WTC11 (cell line): ENCODE measurements around the gene SH3TC2. TPM values are rescaled to one million over a fixed set of nuclear protein-coding genes. Genes with fewer than 3 reads are reported as not detected.

Source experiments
- ATAC-seq: fragments of 200-7000 bp; cut with Tn5 transposase; 2 replicates; pipeline ENCODE4 v1.10.0; 2021; ENCODE audit warnings: mild to moderate bottlenecking, moderate library complexity
- CTCF ChIA-PET: fragments of 300-600 bp; sonication (Branson Sonifier 250); formaldehyde crosslinking; loops from one replicate; lab custom pipeline; 2021; ENCODE audit warnings: antibody characterized with exemption; lab: Charles Lee
- POLR2A ChIA-PET: fragments of 350-600 bp; sonication (Branson Sonifier 250); formaldehyde crosslinking; loops from one replicate; lab custom pipeline; 2021; ENCODE audit warnings: antibody characterized with exemption; lab: Charles Lee
- DNase-seq: peaks from one replicate; pipeline ENCODE4 v3.0.0; 2021; ENCODE audit warnings: low spot score
- H3K27ac Mint-ChIP-seq: 2 replicates; pipeline ENCODE4 v1.8.0; 2021; ENCODE audit warnings: mixed read lengths
- H3K27me3 Mint-ChIP-seq: 2 replicates; pipeline ENCODE4 v1.8.0; 2021; ENCODE audit warnings: low read depth, mild to moderate bottlenecking, moderate library complexity, mixed read lengths
- H3K36me3 Mint-ChIP-seq: 2 replicates; pipeline ENCODE4 v1.8.0; 2021; ENCODE audit warnings: mixed read lengths
- H3K4me1 Mint-ChIP-seq: 2 replicates; pipeline ENCODE4 v1.8.0; 2022; ENCODE audit warnings: mixed read lengths
- H3K4me3 Mint-ChIP-seq: 2 replicates; pipeline ENCODE4 v1.8.0; 2021; ENCODE audit warnings: mild to moderate bottlenecking, moderate library complexity, mixed read lengths
- H3K9me3 Mint-ChIP-seq: 2 replicates; pipeline ENCODE4 v1.8.0; 2021; ENCODE audit warnings: mixed read lengths
- ELF4 ChIP-seq: sonication (generic); formaldehyde crosslinking; IDR thresholded peaks from 2 replicates; pipeline ENCODE4 v1.8.1; 2022; ENCODE audit warnings: low read depth, mild to moderate bottlenecking, moderate library complexity, missing genetic modification reagents
- FOXK1 ChIP-seq: sonication (generic); formaldehyde crosslinking; IDR thresholded peaks from 2 replicates; pipeline ENCODE4 v1.8.0; 2022; ENCODE audit warnings: mild to moderate bottlenecking, moderate library complexity, missing genetic modification reagents
- MXD4 ChIP-seq: fragments of 250-450 bp; sonication (Bioruptor Pico); IDR thresholded peaks from 2 replicates; pipeline ENCODE4 v1.8.0; 2021; ENCODE audit warnings: mild to moderate bottlenecking, moderate library complexity, borderline replicate concordance
- NFYB ChIP-seq: sonication (generic); formaldehyde crosslinking; conservative IDR thresholded peaks from 2 replicates; pipeline ENCODE4 v1.8.0; 2022; ENCODE audit warnings: low read depth, missing genetic modification reagents
- RORB ChIP-seq: fragments of 250-450 bp; sonication (Bioruptor Pico); IDR thresholded peaks from 2 replicates; pipeline ENCODE4 v1.9.0; 2021; ENCODE audit warnings: mild to moderate bottlenecking
- SMAD4 ChIP-seq: sonication (generic); formaldehyde crosslinking; IDR thresholded peaks from 2 replicates; pipeline ENCODE4 v1.8.0; 2022; ENCODE audit warnings: mild to moderate bottlenecking, missing genetic modification reagents
- TP53 ChIP-seq: sonication (generic); formaldehyde crosslinking; IDR thresholded peaks from 2 replicates; pipeline ENCODE4 v1.8.1; 2023; ENCODE audit warnings: mild to moderate bottlenecking, missing genetic modification reagents
- ZNF396 ChIP-seq: fragments of 250-450 bp; sonication (Bioruptor Pico); IDR thresholded peaks from 2 replicates; pipeline ENCODE4 v1.8.0; 2021; ENCODE audit warnings: mild to moderate bottlenecking, moderate library complexity, borderline replicate concordance
- total RNA-seq: library from RNA; stranded (reverse); gene quantifications from 3 replicates; pipeline ENCODE4 v1.2.3, GENCODE V29; 2021
- TF ChIP-seq, protein P1 (sequence below): sonication (generic); formaldehyde crosslinking; IDR thresholded peaks from 2 replicates; pipeline ENCODE4 v1.8.1; 2022; ENCODE audit warnings: mild to moderate bottlenecking, missing genetic modification reagents, moderate library complexity, borderline replicate concordance
- TF ChIP-seq, protein P2 (sequence below): sonication (generic); formaldehyde crosslinking; IDR thresholded peaks from 2 replicates; pipeline ENCODE4 v1.8.1; 2022; ENCODE audit warnings: missing genetic modification reagents, borderline replicate concordance
- TF ChIP-seq, protein P3 (sequence below): sonication (generic); formaldehyde crosslinking; IDR thresholded peaks from 2 replicates; pipeline ENCODE4 v1.8.0; 2023; ENCODE audit warnings: missing genetic modification reagents, mild to moderate bottlenecking, borderline replicate concordance
- TF ChIP-seq, protein P4 (sequence below): sonication (generic); formaldehyde crosslinking; IDR thresholded peaks from 2 replicates; pipeline ENCODE4 v1.8.0; 2022; ENCODE audit warnings: mild to moderate bottlenecking, missing genetic modification reagents
- TF ChIP-seq, protein P5 (sequence below): sonication (generic); formaldehyde crosslinking; IDR thresholded peaks from 2 replicates; pipeline ENCODE4 v1.8.0; 2023; ENCODE audit warnings: missing genetic modification reagents
- TF ChIP-seq, protein P6 (sequence below): sonication (generic); formaldehyde crosslinking; IDR thresholded peaks from 2 replicates; pipeline ENCODE4 v1.8.1; 2023; ENCODE audit warnings: mild to moderate bottlenecking, missing genetic modification reagents
- TF ChIP-seq, protein P7 (sequence below): sonication (generic); formaldehyde crosslinking; IDR thresholded peaks from 2 replicates; pipeline ENCODE4 v1.8.0; 2022; ENCODE audit warnings: mild to moderate bottlenecking, missing genetic modification reagents
- TF ChIP-seq, protein P8 (sequence below): sonication (generic); formaldehyde crosslinking; IDR thresholded peaks from 2 replicates; pipeline ENCODE4 v1.8.1; 2023; ENCODE audit warnings: mild to moderate bottlenecking, moderate library complexity, missing genetic modification reagents

SH3TC2 gene
- total RNA-seq, 1 experiment from 2014 or later: 0.61 TPM

DNA sequence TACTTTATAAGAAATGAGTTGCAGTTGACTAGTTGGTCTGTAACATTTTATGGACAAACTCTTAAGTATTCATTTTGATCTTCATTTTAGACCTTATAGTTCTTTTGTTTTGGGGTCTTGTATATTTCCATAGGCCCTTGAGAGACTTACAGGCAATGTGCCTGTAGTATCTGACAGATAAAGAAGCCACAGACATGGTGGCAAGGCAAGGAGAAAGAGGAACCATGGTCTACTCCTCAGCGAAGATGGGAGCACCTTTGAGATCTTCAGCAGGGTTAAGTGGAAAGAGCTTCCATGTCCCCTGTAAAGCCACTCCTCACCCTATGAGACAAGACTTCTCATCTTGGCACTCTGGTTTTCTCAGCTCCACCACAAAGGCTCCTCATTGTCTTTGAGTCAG lies 56.4 kb downstream of the SH3TC2 start:
- Mint-ChIP-seq H3K27me3 (no peaks in the 10 kb centered on the region), H3K4me3 (no peak overlapping the region), H3K27ac (no peak overlapping the region), H3K9me3 (no peaks in the 10 kb centered on the region), H3K36me3 (no peaks in the 10 kb centered on the region)
- CTCF ChIA-PET: interaction anchor here (0.8 to 2.6 kb wide), 2 partner anchors 49 to 108 kb away, joined by 3 to 13 read pairs; no protein-coding TSS in a partner anchor
- no peak for ATAC-seq
- TF ChIP-seq MXD4: no peak
- TF ChIP-seq, protein P1, sequence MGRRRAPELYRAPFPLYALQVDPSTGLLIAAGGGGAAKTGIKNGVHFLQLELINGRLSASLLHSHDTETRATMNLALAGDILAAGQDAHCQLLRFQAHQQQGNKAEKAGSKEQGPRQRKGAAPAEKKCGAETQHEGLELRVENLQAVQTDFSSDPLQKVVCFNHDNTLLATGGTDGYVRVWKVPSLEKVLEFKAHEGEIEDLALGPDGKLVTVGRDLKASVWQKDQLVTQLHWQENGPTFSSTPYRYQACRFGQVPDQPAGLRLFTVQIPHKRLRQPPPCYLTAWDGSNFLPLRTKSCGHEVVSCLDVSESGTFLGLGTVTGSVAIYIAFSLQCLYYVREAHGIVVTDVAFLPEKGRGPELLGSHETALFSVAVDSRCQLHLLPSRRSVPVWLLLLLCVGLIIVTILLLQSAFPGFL: no peak
- TF ChIP-seq ZNF396 (CRISPR knock-in tag): no peak
- TF ChIP-seq, protein P2, sequence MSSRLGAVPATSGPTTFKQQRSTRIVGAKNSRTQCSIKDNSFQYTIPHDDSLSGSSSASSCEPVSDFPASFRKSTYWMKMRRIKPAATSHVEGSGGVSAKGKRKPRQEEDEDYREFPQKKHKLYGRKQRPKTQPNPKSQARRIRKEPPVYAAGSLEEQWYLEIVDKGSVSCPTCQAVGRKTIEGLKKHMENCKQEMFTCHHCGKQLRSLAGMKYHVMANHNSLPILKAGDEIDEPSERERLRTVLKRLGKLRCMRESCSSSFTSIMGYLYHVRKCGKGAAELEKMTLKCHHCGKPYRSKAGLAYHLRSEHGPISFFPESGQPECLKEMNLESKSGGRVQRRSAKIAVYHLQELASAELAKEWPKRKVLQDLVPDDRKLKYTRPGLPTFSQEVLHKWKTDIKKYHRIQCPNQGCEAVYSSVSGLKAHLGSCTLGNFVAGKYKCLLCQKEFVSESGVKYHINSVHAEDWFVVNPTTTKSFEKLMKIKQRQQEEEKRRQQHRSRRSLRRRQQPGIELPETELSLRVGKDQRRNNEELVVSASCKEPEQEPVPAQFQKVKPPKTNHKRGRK (CRISPR knock-in tag): no peak
- TF ChIP-seq, protein P3, sequence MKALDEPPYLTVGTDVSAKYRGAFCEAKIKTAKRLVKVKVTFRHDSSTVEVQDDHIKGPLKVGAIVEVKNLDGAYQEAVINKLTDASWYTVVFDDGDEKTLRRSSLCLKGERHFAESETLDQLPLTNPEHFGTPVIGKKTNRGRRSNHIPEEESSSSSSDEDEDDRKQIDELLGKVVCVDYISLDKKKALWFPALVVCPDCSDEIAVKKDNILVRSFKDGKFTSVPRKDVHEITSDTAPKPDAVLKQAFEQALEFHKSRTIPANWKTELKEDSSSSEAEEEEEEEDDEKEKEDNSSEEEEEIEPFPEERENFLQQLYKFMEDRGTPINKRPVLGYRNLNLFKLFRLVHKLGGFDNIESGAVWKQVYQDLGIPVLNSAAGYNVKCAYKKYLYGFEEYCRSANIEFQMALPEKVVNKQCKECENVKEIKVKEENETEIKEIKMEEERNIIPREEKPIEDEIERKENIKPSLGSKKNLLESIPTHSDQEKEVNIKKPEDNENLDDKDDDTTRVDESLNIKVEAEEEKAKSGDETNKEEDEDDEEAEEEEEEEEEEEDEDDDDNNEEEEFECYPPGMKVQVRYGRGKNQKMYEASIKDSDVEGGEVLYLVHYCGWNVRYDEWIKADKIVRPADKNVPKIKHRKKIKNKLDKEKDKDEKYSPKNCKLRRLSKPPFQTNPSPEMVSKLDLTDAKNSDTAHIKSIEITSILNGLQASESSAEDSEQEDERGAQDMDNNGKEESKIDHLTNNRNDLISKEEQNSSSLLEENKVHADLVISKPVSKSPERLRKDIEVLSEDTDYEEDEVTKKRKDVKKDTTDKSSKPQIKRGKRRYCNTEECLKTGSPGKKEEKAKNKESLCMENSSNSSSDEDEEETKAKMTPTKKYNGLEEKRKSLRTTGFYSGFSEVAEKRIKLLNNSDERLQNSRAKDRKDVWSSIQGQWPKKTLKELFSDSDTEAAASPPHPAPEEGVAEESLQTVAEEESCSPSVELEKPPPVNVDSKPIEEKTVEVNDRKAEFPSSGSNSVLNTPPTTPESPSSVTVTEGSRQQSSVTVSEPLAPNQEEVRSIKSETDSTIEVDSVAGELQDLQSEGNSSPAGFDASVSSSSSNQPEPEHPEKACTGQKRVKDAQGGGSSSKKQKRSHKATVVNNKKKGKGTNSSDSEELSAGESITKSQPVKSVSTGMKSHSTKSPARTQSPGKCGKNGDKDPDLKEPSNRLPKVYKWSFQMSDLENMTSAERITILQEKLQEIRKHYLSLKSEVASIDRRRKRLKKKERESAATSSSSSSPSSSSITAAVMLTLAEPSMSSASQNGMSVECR (CRISPR knock-in tag): no peak
- TF ChIP-seq, protein P4, sequence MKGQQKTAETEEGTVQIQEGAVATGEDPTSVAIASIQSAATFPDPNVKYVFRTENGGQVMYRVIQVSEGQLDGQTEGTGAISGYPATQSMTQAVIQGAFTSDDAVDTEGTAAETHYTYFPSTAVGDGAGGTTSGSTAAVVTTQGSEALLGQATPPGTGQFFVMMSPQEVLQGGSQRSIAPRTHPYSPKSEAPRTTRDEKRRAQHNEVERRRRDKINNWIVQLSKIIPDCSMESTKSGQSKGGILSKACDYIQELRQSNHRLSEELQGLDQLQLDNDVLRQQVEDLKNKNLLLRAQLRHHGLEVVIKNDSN (CRISPR knock-in tag): no peak
- no peak for TF ChIP-seq TP53 (CRISPR knock-in tag)
- TF ChIP-seq, all 79 proteins: peak for 0
- POLR2A ChIA-PET: no interaction called here
- H3K4me1 Mint-ChIP-seq: peaks cover 8% of the 10 kb centered on the region
- DNase-seq: no peak

DNA sequence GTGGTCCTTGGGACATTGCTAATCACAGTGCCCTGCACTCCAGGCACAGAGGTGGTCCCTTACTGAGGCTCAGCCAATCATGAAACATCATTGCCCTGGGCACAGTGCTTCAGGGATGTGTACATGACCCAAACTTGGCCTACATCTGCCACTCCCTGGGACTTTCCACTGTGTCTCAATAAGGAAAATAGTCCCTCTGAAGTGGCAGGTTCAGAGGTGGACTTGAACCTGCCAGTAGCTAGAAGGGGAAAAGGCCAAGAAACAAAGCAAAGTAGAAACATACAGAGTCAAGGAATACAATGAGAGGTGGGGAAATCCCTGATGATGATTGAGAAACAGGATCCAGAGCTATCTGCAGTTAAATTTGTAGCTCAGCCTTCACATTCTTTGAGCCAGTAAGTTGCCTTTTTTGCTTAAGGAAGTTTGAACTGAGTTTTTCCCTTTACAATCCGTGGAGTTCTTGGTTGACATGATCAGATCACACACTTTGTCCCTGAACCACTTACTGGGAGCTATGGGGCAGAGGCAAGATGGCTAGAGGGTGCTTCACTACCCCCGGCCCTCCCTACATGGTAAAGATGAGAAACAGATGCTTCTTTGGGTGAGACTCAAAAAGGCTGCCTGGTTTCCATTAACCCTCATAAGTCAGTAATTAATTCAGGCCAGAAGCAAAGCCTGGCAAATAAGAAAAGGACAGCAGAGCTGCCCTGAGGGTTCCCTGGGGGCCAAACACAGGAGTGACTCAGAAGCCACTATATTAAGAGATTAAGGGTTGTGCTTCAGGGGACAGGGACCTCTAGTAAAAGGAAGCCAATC lies 57.6 kb downstream of the SH3TC2 start:
- DNase-seq (no peak), ATAC-seq (no peak)
- H3K27ac Mint-ChIP-seq: no peak overlapping the region
- H3K36me3 Mint-ChIP-seq: no peaks in the 10 kb centered on the region
- H3K4me1 Mint-ChIP-seq: peaks cover 8% of the 10 kb centered on the region
- no peaks in the 10 kb centered on the region for H3K9me3 Mint-ChIP-seq
- ChIA-PET POLR2A (no interaction called here), CTCF (interaction anchor here (1.2 to 1.9 kb wide), 2 partner anchors 30 to 274 kb away, joined by 4 to 5 read pairs; no protein-coding TSS in a partner anchor)
- no peak overlapping the region for H3K4me3 Mint-ChIP-seq
- H3K27me3 Mint-ChIP-seq: no peaks in the 10 kb centered on the region; the same call in 1 of the 2 replicates
- TF ChIP-seq ELF4 (CRISPR knock-in tag) (no peak), NFYB (no peak), SMAD4 (no peak), FOXK1 (CRISPR knock-in tag) (no peak), RORB (no peak)
- TF ChIP-seq, protein P5, sequence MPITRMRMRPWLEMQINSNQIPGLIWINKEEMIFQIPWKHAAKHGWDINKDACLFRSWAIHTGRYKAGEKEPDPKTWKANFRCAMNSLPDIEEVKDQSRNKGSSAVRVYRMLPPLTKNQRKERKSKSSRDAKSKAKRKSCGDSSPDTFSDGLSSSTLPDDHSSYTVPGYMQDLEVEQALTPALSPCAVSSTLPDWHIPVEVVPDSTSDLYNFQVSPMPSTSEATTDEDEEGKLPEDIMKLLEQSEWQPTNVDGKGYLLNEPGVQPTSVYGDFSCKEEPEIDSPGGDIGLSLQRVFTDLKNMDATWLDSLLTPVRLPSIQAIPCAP (CRISPR knock-in tag): no peak
- TF ChIP-seq, protein P6, sequence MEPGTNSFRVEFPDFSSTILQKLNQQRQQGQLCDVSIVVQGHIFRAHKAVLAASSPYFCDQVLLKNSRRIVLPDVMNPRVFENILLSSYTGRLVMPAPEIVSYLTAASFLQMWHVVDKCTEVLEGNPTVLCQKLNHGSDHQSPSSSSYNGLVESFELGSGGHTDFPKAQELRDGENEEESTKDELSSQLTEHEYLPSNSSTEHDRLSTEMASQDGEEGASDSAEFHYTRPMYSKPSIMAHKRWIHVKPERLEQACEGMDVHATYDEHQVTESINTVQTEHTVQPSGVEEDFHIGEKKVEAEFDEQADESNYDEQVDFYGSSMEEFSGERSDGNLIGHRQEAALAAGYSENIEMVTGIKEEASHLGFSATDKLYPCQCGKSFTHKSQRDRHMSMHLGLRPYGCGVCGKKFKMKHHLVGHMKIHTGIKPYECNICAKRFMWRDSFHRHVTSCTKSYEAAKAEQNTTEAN (CRISPR knock-in tag): no peak
- TF ChIP-seq, protein P7, sequence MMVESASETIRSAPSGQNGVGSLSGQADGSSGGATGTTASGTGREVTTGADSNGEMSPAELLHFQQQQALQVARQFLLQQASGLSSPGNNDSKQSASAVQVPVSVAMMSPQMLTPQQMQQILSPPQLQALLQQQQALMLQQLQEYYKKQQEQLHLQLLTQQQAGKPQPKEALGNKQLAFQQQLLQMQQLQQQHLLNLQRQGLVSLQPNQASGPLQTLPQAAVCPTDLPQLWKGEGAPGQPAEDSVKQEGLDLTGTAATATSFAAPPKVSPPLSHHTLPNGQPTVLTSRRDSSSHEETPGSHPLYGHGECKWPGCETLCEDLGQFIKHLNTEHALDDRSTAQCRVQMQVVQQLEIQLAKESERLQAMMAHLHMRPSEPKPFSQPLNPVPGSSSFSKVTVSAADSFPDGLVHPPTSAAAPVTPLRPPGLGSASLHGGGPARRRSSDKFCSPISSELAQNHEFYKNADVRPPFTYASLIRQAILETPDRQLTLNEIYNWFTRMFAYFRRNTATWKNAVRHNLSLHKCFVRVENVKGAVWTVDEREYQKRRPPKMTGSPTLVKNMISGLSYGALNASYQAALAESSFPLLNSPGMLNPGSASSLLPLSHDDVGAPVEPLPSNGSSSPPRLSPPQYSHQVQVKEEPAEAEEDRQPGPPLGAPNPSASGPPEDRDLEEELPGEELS (CRISPR knock-in tag): no peak
- TF ChIP-seq, protein P8, sequence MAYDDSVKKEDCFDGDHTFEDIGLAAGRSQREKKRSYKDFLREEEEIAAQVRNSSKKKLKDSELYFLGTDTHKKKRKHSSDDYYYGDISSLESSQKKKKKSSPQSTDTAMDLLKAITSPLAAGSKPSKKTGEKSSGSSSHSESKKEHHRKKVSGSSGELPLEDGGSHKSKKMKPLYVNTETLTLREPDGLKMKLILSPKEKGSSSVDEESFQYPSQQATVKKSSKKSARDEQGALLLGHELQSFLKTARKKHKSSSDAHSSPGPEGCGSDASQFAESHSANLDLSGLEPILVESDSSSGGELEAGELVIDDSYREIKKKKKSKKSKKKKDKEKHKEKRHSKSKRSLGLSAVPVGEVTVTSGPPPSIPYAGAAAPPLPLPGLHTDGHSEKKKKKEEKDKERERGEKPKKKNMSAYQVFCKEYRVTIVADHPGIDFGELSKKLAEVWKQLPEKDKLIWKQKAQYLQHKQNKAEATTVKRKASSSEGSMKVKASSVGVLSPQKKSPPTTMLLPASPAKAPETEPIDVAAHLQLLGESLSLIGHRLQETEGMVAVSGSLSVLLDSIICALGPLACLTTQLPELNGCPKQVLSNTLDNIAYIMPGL (CRISPR knock-in tag): no peak
